Panc1 (cell line): Measurements from ENCODE around the gene KCNAB2.

Source experiments
- CTCF ChIP-seq: fragments of 450-650 bp; IDR thresholded peaks from 2 replicates; pipeline ENCODE4 v1.5.1; 2017; ENCODE audit warnings: mild to moderate bottlenecking
- POLR2AphosphoS5 ChIP-seq: IDR thresholded peaks from 2 replicates; pipeline ENCODE4 v1.6.1; 2012; ENCODE audit warnings: mild to moderate bottlenecking, low read depth, low read length, moderate library complexity
- REST ChIP-seq, 2 experiments: IDR thresholded peaks; 2 replicates each; pipeline ENCODE4 v1.6.1; 2011 to 2012; ENCODE audit warnings: low read depth in 2 of 2, control low read depth in 1 of 2, low read length in 1 of 2, mild to moderate bottlenecking in 1 of 2, moderate library complexity in 1 of 2; ENCODE audit not compliant: insufficient read depth in 1 of 2
- TCF7L2 ChIP-seq: IDR thresholded peaks from 2 replicates; pipeline ENCODE4 v1.6.1; 2011; ENCODE audit warnings: mild to moderate bottlenecking, low read depth, low read length, inconsistent platforms

- no peak for TF ChIP-seq CTCF
- no peak for TF ChIP-seq TCF7L2
- no peak for TF ChIP-seq POLR2AphosphoS5
- no peak for TF ChIP-seq REST (IDR thresholded peaks at IDR 0.05; ENCODE audit: insufficient read depth in 1 of 2, low read depth in 2 of 2, low read length in 1 of 2)
These were observed 17.0 kb downstream of the KCNAB2 start for GRCh38 chr1:6062670-6063069.
